ENCODE results near the gene SLC38A6. TPM values are rescaled to one million over a fixed set of nuclear protein-coding genes. Genes with fewer than 3 reads are reported as not detected.

SLC38A6 gene
- polyA plus RNA-seq, 1 experiment: 11.7 TPM

GRCh38 chr14:60968671-60969070 lies 12.4 kb upstream of the SLC38A6 start:
- no peak for DNase-seq (ENCODE audit: low read depth)
- POLR2A ChIA-PET: no interaction called here
- H3K27me3 ChIP-seq (ENCODE audit: control insufficient read depth, insufficient read depth, low read length): no peaks in the 10 kb centered on the region
- H3K36me3 ChIP-seq (ENCODE audit: control insufficient read depth, insufficient read depth, low read length): no peaks in the 10 kb centered on the region
- CTCF ChIA-PET: no interaction called here
- H3K4me3 ChIP-seq (ENCODE audit: low read depth, low read length): no peak overlapping the region
- no peak for TF ChIP-seq CTCF (IDR thresholded peaks at IDR 0.05; ENCODE audit: insufficient read depth, low read depth, low read length)

GRCh38 chr14:60970146-60970545 lies 10.9 kb upstream of the SLC38A6 start:
- ChIA-PET CTCF (no interaction called here), POLR2A (no interaction called here)
- TF ChIP-seq CTCF (IDR thresholded peaks at IDR 0.05; ENCODE audit: insufficient read depth, low read depth, low read length): no peak
- H3K4me3 ChIP-seq (ENCODE audit: low read depth, low read length): no peak overlapping the region
- no peak for DNase-seq (ENCODE audit: low read depth)
- no peaks in the 10 kb centered on the region for H3K27me3 ChIP-seq (ENCODE audit: control insufficient read depth, insufficient read depth, low read length)
- H3K36me3 ChIP-seq (ENCODE audit: control insufficient read depth, insufficient read depth, low read length): no peaks in the 10 kb centered on the region

- no peak overlapping the region for H3K4me3 ChIP-seq (ENCODE audit: low read depth, low read length)
- no peaks in the 10 kb centered on the region for H3K27me3 ChIP-seq (ENCODE audit: control insufficient read depth, insufficient read depth, low read length)
- peaks cover 1% of the 10 kb centered on the region; the same call in 1 of the 2 replicates for H3K36me3 ChIP-seq (ENCODE audit: control insufficient read depth, insufficient read depth, low read length)
- TF ChIP-seq CTCF (IDR thresholded peaks at IDR 0.05; ENCODE audit: insufficient read depth, low read depth, low read length): no peak
- ChIA-PET POLR2A (no interaction called here), CTCF (interaction anchor here (0.7 kb wide), 1 partner anchor 54 kb away, joined by 3 read pairs; no protein-coding TSS in a partner anchor)
- DNase-seq (ENCODE audit: low read depth): no peak
Observed at GRCh38 chr14:60971271-60971670, 9.8 kb upstream of the SLC38A6 start.

- CTCF ChIA-PET: no interaction called here
- no peak overlapping the region for H3K4me3 ChIP-seq (ENCODE audit: low read depth, low read length)
- H3K27me3 ChIP-seq (ENCODE audit: control insufficient read depth, insufficient read depth, low read length): no peaks in the 10 kb centered on the region
- POLR2A ChIA-PET: no interaction called here
- no peak for DNase-seq (ENCODE audit: low read depth)
- no peak for TF ChIP-seq CTCF (IDR thresholded peaks at IDR 0.05; ENCODE audit: insufficient read depth, low read depth, low read length)
- H3K36me3 ChIP-seq (ENCODE audit: control insufficient read depth, insufficient read depth, low read length): peaks cover 1% of the 10 kb centered on the region; the same call in 1 of the 2 replicates
Observed at GRCh38 chr14:60972295-60972694, 8.8 kb upstream of the SLC38A6 start.

GRCh38 chr14:60973070-60973469 lies 8.0 kb upstream of the SLC38A6 start:
- Histone ChIP-seq H3K4me3 (ENCODE audit: low read depth, low read length) (no peak overlapping the region), H3K27me3 (ENCODE audit: control insufficient read depth, insufficient read depth, low read length) (no peaks in the 10 kb centered on the region), H3K36me3 (ENCODE audit: control insufficient read depth, insufficient read depth, low read length) (peaks cover 1% of the 10 kb centered on the region; the same call in 1 of the 2 replicates)
- DNase-seq (ENCODE audit: low read depth): no peak
- no peak for TF ChIP-seq CTCF (IDR thresholded peaks at IDR 0.05; ENCODE audit: insufficient read depth, low read depth, low read length)
- CTCF ChIA-PET: no interaction called here
- POLR2A ChIA-PET: no interaction called here
